Sigmoid colon (tissue), 7 donors: ENCODE results near the gene SRGAP1. TPM values are rescaled to one million over a fixed set of nuclear protein-coding genes. Genes with fewer than 3 reads are reported as not detected.

Experiments
- DNase-seq: peaks from one replicate; pipeline ENCODE4 v3.0.0-alpha.2; 2019
- H3K27ac ChIP-seq, 4 donors: fragments of 200-600 bp; sonication (generic); one replicate each; pipeline ENCODE4 v1.5.1; 2016 to 2019; ENCODE audit warnings: mild to moderate bottlenecking in 1 of 4
- H3K27me3 ChIP-seq, 3 donors: fragments of 200-600 bp; sonication (generic); one replicate each; pipeline ENCODE4 v1.5.1; 2019; ENCODE audit warnings: mild to moderate bottlenecking in 1 of 3
- H3K36me3 ChIP-seq, 4 donors: fragments of 200-600 bp; sonication (generic); one replicate each; pipeline ENCODE4 v1.5.1; 2016 to 2019
- H3K4me1 ChIP-seq, 4 donors: fragments of 200-600 bp; sonication (generic); one replicate each; pipeline ENCODE4 v1.5.1; 2017 to 2019
- H3K4me3 ChIP-seq, 4 donors: fragments of 200-600 bp; sonication (generic); one replicate each; pipeline ENCODE4 v1.5.1; 2017 to 2019; ENCODE audit warnings: mild to moderate bottlenecking in 2 of 4, moderate library complexity in 1 of 4
- H3K9me3 ChIP-seq, 4 donors: fragments of 200-600 bp in 3 of 4; sonication (generic) in 3 of 4; one replicate each; pipeline versions ENCODE4 v1.5.1 to v1.6.1; 2013 to 2019
- CTCF ChIP-seq, 4 experiments: fragments of 450-650 bp in 3 of 4; fragments of 200-600 bp in 1 of 4; IDR thresholded peaks; one replicate each; pipeline ENCODE4 v1.5.1; 2016 to 2019; ENCODE audit warnings: antibody characterized with exemption in 4 of 4, mild to moderate bottlenecking in 3 of 4, moderate library complexity in 2 of 4
- EP300 ChIP-seq, 4 donors: sonication (generic); formaldehyde crosslinking; IDR thresholded peaks; one replicate each; pipeline ENCODE4 v1.6.1; 2017; ENCODE audit warnings: antibody characterized with exemption in 4 of 4
- POLR2A ChIP-seq, 2 donors: fragments of 450-650 bp; IDR thresholded peaks; one replicate each; pipeline ENCODE4 v1.6.1; 2016; ENCODE audit warnings: antibody characterized with exemption in 2 of 2, mild to moderate bottlenecking in 2 of 2, moderate library complexity in 2 of 2
- POLR2AphosphoS5 ChIP-seq, 4 donors: sonication (generic); formaldehyde crosslinking; IDR thresholded peaks; one replicate each; pipeline ENCODE4 v1.6.1; 2017; ENCODE audit warnings: antibody characterized with exemption in 4 of 4
- WGBS, 2 donors: extraction: QIAGEN DNeasy Blood & Tissue Kit; methylation state at CpG; one replicate each; pipeline ENCODE4 v1.1.7; 2013; 5-methylcytosine and 5-hydroxymethylcytosine counted together
- intact Hi-C: fragments of 100-400 bp; cut with DNase I; formaldehyde crosslinking; loops from one replicate; pipeline ENCODE4 v1.15.1; 2023
- polyA plus RNA-seq, 3 donors: library from polyadenylated mRNA; stranded (reverse); fragments of 200-250 nt; gene quantifications; one replicate each; pipeline ENCODE4 v1.2.3, GENCODE V29; 2013
- total RNA-seq, 4 donors: library from RNA; depleted of rRNA; stranded (reverse); fragments of >200 nt; gene quantifications; one replicate each; pipeline ENCODE4 v1.1.0, GENCODE V29; 2016
- donor health status: healthy with polysubstance abuse.
- donor health status: Bipolar disorder and iron deficiency.
- donor health status: healthy.

Gene SRGAP1
- total and polyA plus RNA-seq, 7 donors: 2.4 to 16.3 (median 5.4) TPM

GRCh38 chr12:63961543-63961942, 117.0 kb downstream of the SRGAP1 start:
- H3K4me1 ChIP-seq: no peaks in the 10 kb centered on the region
- H3K36me3 ChIP-seq: no peaks in the 10 kb centered on the region
- H3K27ac ChIP-seq: no peak overlapping the region
- no peaks in the 10 kb centered on the region for H3K27me3 ChIP-seq
- TF ChIP-seq EP300 (IDR thresholded peaks at IDR 0.05) (no peak), POLR2A (IDR thresholded peaks at IDR 0.05) (no peak), POLR2AphosphoS5 (IDR thresholded peaks at IDR 0.05) (no peak)
- no peak overlapping the region for H3K4me3 ChIP-seq
- H3K9me3 ChIP-seq: no peaks in the 10 kb centered on the region
- no peak for DNase-seq
- intact Hi-C loops: no loop called here
- 92 to 93% methylated on average over 3 of the region's 3 CpGs for WGBS, 2 donors

GRCh38 chr12:63963868-63964267, 119.4 kb downstream of the SRGAP1 start:
- intact Hi-C loops: no loop called here
- Histone ChIP-seq H3K9me3 (no peaks in the 10 kb centered on the region), H3K4me3 (no peak overlapping the region), H3K27me3 (no peaks in the 10 kb centered on the region), H3K36me3 (no peaks in the 10 kb centered on the region), H3K27ac (no peak overlapping the region), H3K4me1 (peaks cover 0 to 9% (median 2%) of the 10 kb centered on the region in 4 donors)
- 52 to 83% methylated on average over 2 of the region's 2 CpGs for WGBS, 2 donors
- no peak for DNase-seq
- TF ChIP-seq POLR2A (IDR thresholded peaks at IDR 0.05) (no peak), POLR2AphosphoS5 (IDR thresholded peaks at IDR 0.05) (no peak), EP300 (IDR thresholded peaks at IDR 0.05) (no peak), CTCF (IDR thresholded peaks at IDR 0.05) (no peak)

- no peak overlapping the region for H3K27ac ChIP-seq
- H3K4me1 ChIP-seq: peaks cover 0 to 9% (median 2%) of the 10 kb centered on the region in 4 donors
- 97% methylated on average over 1 of the region's 1 CpG for WGBS, 2 donors
Observed at GRCh38 chr12:63964301-63964700, 119.8 kb downstream of the SRGAP1 start.

GRCh38 chr12:63965936-63966605, 121.6 kb downstream of the SRGAP1 start:
- intact Hi-C loops: no loop called here
- Histone ChIP-seq H3K9me3 (no peaks in the 10 kb centered on the region), H3K27me3 (no peaks in the 10 kb centered on the region), H3K36me3 (no peaks in the 10 kb centered on the region), H3K27ac (no peak overlapping the region), H3K4me1 (peaks cover 0 to 9% (median 2%) of the 10 kb centered on the region in 4 donors), H3K4me3 (no peak overlapping the region)
- no peak for DNase-seq
- TF ChIP-seq EP300 (IDR thresholded peaks at IDR 0.05): no peak
- TF ChIP-seq POLR2A (IDR thresholded peaks at IDR 0.05): no peak
- TF ChIP-seq POLR2AphosphoS5 (IDR thresholded peaks at IDR 0.05): no peak
- TF ChIP-seq CTCF (IDR thresholded peaks at IDR 0.05): no peak
- WGBS, 2 donors: 80 to 81% methylated on average over 3 of the region's 3 CpGs

More at GRCh38 chr12:63964301-63964700, 119.8 kb downstream of the SRGAP1 start:
- DNase-seq: no peak
- TF ChIP-seq EP300 (IDR thresholded peaks at IDR 0.05) (no peak), POLR2A (IDR thresholded peaks at IDR 0.05) (no peak), CTCF (IDR thresholded peaks at IDR 0.05) (no peak), POLR2AphosphoS5 (IDR thresholded peaks at IDR 0.05) (no peak)
- Histone ChIP-seq H3K27me3 (no peaks in the 10 kb centered on the region), H3K4me3 (no peak overlapping the region), H3K9me3 (no peaks in the 10 kb centered on the region), H3K36me3 (no peaks in the 10 kb centered on the region)
- intact Hi-C loops: no loop called here

GRCh38 chr12:63966606-63966975, 122.1 kb downstream of the SRGAP1 start:
- 90 to 91% methylated on average over 2 of the region's 2 CpGs for WGBS, 2 donors
- H3K4me3 ChIP-seq: no peak overlapping the region
- DNase-seq: no peak
- no peaks in the 10 kb centered on the region for H3K27me3 ChIP-seq
- intact Hi-C loops: no loop called here
- peaks cover 0 to 9% (median 2%) of the 10 kb centered on the region in 4 donors for H3K4me1 ChIP-seq
- H3K27ac ChIP-seq: no peak overlapping the region
- no peaks in the 10 kb centered on the region for H3K36me3 ChIP-seq
- TF ChIP-seq CTCF (IDR thresholded peaks at IDR 0.05) (no peak), EP300 (IDR thresholded peaks at IDR 0.05) (no peak)
- H3K9me3 ChIP-seq: no peaks in the 10 kb centered on the region
